GM12872 (cell line): ENCODE data around the gene ASIC2.

Experiments used
- CTCF ChIP-seq: IDR thresholded peaks from 3 replicates; pipeline ENCODE4 v1.5.1; 2011; ENCODE audit warnings: low read depth, mild to moderate bottlenecking, low read length, moderate library complexity; ENCODE audit not compliant: insufficient read depth

The ASIC2 gene

GRCh38 chr17:33121272-33121671, 171.8 kb downstream of the ASIC2 start:
- no peak for TF ChIP-seq CTCF

GRCh38 chr17:33120103-33120502, 173.0 kb downstream of the ASIC2 start:
- TF ChIP-seq CTCF = no peak

- no peak for TF ChIP-seq CTCF
These were observed 174.6 kb downstream of the ASIC2 start for GRCh38 chr17:33118391-33119075.

GRCh38 chr17:33116021-33116551, 177.0 kb downstream of the ASIC2 start:
- TF ChIP-seq CTCF = no peak

GRCh38 chr17:33115366-33115765, 177.7 kb downstream of the ASIC2 start:
- TF ChIP-seq CTCF = no peak

GRCh38 chr17:33113991-33114370, 179.1 kb downstream of the ASIC2 start:
- TF ChIP-seq CTCF = no peak

- TF ChIP-seq CTCF = no peak
These were observed 179.7 kb downstream of the ASIC2 start for GRCh38 chr17:33113276-33113990.
